H1 (cell line): Measurements from ENCODE around the gene PRKAR1B. TPM values are rescaled to one million over a fixed set of nuclear protein-coding genes. Genes with fewer than 3 reads are reported as not detected.

Experiments
- CTCF ChIA-PET: fragments of 300-600 bp; sonication (Branson Sonifier 250); formaldehyde crosslinking; loops from one replicate; lab custom pipeline; 2021; ENCODE audit not compliant: partially characterized antibody; lab: Charles Lee
- POLR2A ChIA-PET: fragments of 300-600 bp; sonication (Branson Sonifier 250); formaldehyde crosslinking; loops from one replicate; lab custom pipeline; 2021; ENCODE audit warnings: inconsistent platforms; ENCODE audit not compliant: partially characterized antibody; lab: Charles Lee
- DNase-seq, 2 experiments: peaks; one replicate each; pipeline versions ENCODE4 v3.0.0 to v3.0.0-alpha.2; 2010 to 2022; ENCODE audit warnings: low spot score in 2 of 2, low read depth in 1 of 2, mixed read lengths in 1 of 2
- FAIRE-seq: peaks from 2 replicates; lab custom pipeline; 2011; peaks lifted over from hg19 to GRCh38; lab: Jason Lieb, UNC
- H2AFZ ChIP-seq: 2 replicates; pipeline ENCODE4 v1.8.1; 2012; ENCODE audit warnings: low read length, inconsistent platforms
- H2AK5ac ChIP-seq: 2 replicates; pipeline ENCODE4 v1.6.1; 2013; ENCODE audit warnings: low read depth, low read length
- H2BK120ac ChIP-seq: replicated peaks from 2 replicates; pipeline ENCODE3; 2013; ENCODE audit warnings: low read depth, low read length, inconsistent platforms
- H2BK12ac ChIP-seq: 2 replicates; pipeline ENCODE4 v1.6.1; 2013; ENCODE audit warnings: low read depth, low read length
- H2BK15ac ChIP-seq: 2 replicates; pipeline ENCODE4 v1.6.1; 2013; ENCODE audit warnings: low read length
- H2BK20ac ChIP-seq: 2 replicates; pipeline ENCODE4 v1.6.1; 2013; ENCODE audit warnings: low read length
- H2BK5ac ChIP-seq: 2 replicates; pipeline ENCODE4 v1.6.1; 2013; ENCODE audit warnings: low read depth, low read length
- H3K14ac ChIP-seq: 2 replicates; pipeline ENCODE4 v1.6.1; 2013; ENCODE audit warnings: inconsistent platforms; ENCODE audit not compliant: insufficient read length
- H3K18ac ChIP-seq: 2 replicates; pipeline ENCODE4 v1.6.1; 2013; ENCODE audit warnings: low read length; ENCODE audit errors: extremely low read depth
- H3K23ac ChIP-seq: 2 replicates; pipeline ENCODE4 v1.6.1; 2013; ENCODE audit warnings: inconsistent platforms; ENCODE audit not compliant: insufficient read length
- H3K23me2 ChIP-seq: 2 replicates; pipeline ENCODE4 v1.6.1; 2013; ENCODE audit warnings: low read depth, low read length
- H3K27ac ChIP-seq: 2 replicates; pipeline ENCODE4 v1.6.1; 2011; ENCODE audit warnings: low read depth, low read length, inconsistent platforms
- H3K27me3 ChIP-seq, 4 experiments: replicated peaks in 1 of 4; 1 replicate in 1 of 4; 2 replicates in 3 of 4; pipeline versions ENCODE4 v1.6.1 to v1.8.1; 2011 to 2013; ENCODE audit warnings: low read length in 3 of 4, mild to moderate bottlenecking in 3 of 4, inconsistent platforms in 2 of 4, mixed read lengths in 2 of 4, moderate library complexity in 1 of 4; ENCODE audit not compliant: control insufficient read depth in 3 of 4, insufficient read depth in 3 of 4; ENCODE audit errors: extremely low read depth in 1 of 4
- H3K36me3 ChIP-seq, 4 experiments: 2 replicates each; pipeline versions ENCODE4 v1.6.1 to v1.8.1; 2011 to 2013; ENCODE audit warnings: mild to moderate bottlenecking in 4 of 4, low read length in 3 of 4, moderate library complexity in 2 of 4, control low read depth in 1 of 4, inconsistent platforms in 1 of 4; ENCODE audit not compliant: insufficient read depth in 4 of 4, control insufficient read depth in 2 of 4
- H3K4ac ChIP-seq: replicated peaks from 2 replicates; pipeline ENCODE3; 2013; ENCODE audit warnings: low read length, low read depth, mixed read lengths, inconsistent platforms; ENCODE audit not compliant: insufficient read length
- H3K4me1 ChIP-seq, 4 experiments: replicated peaks in 1 of 4; 1 replicate in 1 of 4; 2 replicates in 3 of 4; pipeline versions ENCODE4 v1.6.1 to v1.8.1; 2011 to 2013; ENCODE audit warnings: low read length in 3 of 4, inconsistent platforms in 2 of 4, mixed read lengths in 1 of 4; ENCODE audit not compliant: insufficient read depth in 4 of 4, control insufficient read depth in 3 of 4
- H3K4me2 ChIP-seq, 2 experiments: 2 replicates each; pipeline versions ENCODE4 v1.6.1 to v1.8.1; 2011 to 2013; ENCODE audit warnings: low read depth in 2 of 2, low read length in 2 of 2, control low read depth in 1 of 2, inconsistent platforms in 1 of 2, mild to moderate bottlenecking in 1 of 2; ENCODE audit not compliant: insufficient read depth in 1 of 2
- H3K4me3 ChIP-seq, 4 experiments: fragments of 200-600, 300-600 bp in 1 of 4; sonication (generic), shearing (Covaris generic), sonication (Bioruptor Twin) in 1 of 4; 2 replicates each; pipeline versions ENCODE4 v1.5.1 to v1.8.1; 2011 to 2016; ENCODE audit warnings: low read length in 4 of 4, low read depth in 3 of 4, control low read depth in 2 of 4, inconsistent platforms in 2 of 4, mild to moderate bottlenecking in 2 of 4, mixed read lengths in 1 of 4, moderate library complexity in 1 of 4; ENCODE audit not compliant: insufficient read depth in 2 of 4; ENCODE audit errors: extremely low read depth in 1 of 4
- H3K56ac ChIP-seq: replicated peaks from 2 replicates; pipeline ENCODE3; 2013; ENCODE audit warnings: low read depth, mild to moderate bottlenecking, mixed read lengths, low read length, inconsistent platforms; ENCODE audit not compliant: insufficient read length
- H3K79me1 ChIP-seq: 2 replicates; pipeline ENCODE4 v1.6.1; 2013; ENCODE audit warnings: low read depth, low read length, control low read depth
- H3K79me2 ChIP-seq, 2 experiments: 2 replicates each; pipeline versions ENCODE4 v1.6.1 to v1.8.1; 2012 to 2013; ENCODE audit warnings: low read length in 2 of 2, mild to moderate bottlenecking in 2 of 2, inconsistent platforms in 1 of 2; ENCODE audit not compliant: insufficient read depth in 2 of 2, control insufficient read depth in 1 of 2
- H3K9ac ChIP-seq, 4 experiments: replicated peaks in 1 of 4; 1 replicate in 1 of 4; 2 replicates in 3 of 4; pipeline versions ENCODE4 v1.6.1 to v1.8.1; 2011 to 2013; ENCODE audit warnings: low read depth in 3 of 4, low read length in 3 of 4, control low read depth in 2 of 4, mild to moderate bottlenecking in 2 of 4, moderate library complexity in 2 of 4, inconsistent platforms in 1 of 4; ENCODE audit errors: extremely low read depth in 1 of 4
- H3K9me3 ChIP-seq, 2 experiments: 2 replicates each; pipeline versions ENCODE4 v1.6.1 to v1.8.1; 2012 to 2013; ENCODE audit warnings: mild to moderate bottlenecking in 2 of 2, moderate library complexity in 2 of 2, control low read depth in 1 of 2, inconsistent platforms in 1 of 2, low read depth in 1 of 2, low read length in 1 of 2, mixed read lengths in 1 of 2; ENCODE audit not compliant: insufficient read depth in 2 of 2
- H4K20me1 ChIP-seq, 2 experiments: replicated peaks in 1 of 2; 2 replicates each; pipeline versions ENCODE3 to v1.8.1; 2011 to 2013; ENCODE audit warnings: inconsistent platforms in 2 of 2, low read length in 2 of 2, mild to moderate bottlenecking in 1 of 2; ENCODE audit not compliant: insufficient read depth in 2 of 2, control insufficient read depth in 1 of 2
- H4K5ac ChIP-seq: 2 replicates; pipeline ENCODE4 v1.6.1; 2013; ENCODE audit warnings: low read length, low read depth, mixed read lengths, inconsistent platforms; ENCODE audit not compliant: insufficient read length
- H4K8ac ChIP-seq: 2 replicates; pipeline ENCODE4 v1.8.0; 2013; ENCODE audit warnings: mild to moderate bottlenecking, moderate library complexity, low read length, inconsistent platforms; ENCODE audit not compliant: insufficient read depth; ENCODE audit errors: extremely low read depth
- H4K91ac ChIP-seq: replicated peaks from 2 replicates; pipeline ENCODE3; 2013; ENCODE audit warnings: low read length, mixed read lengths, inconsistent platforms; ENCODE audit not compliant: insufficient read length
- CBX5 ChIP-seq: fragments of 300-800, 300-1000 bp; sonication (generic); IDR thresholded peaks from 2 replicates; pipeline ENCODE4 v1.7.1; 2016; ENCODE audit warnings: antibody characterized with exemption, low read length, low read depth
- CHD1 ChIP-seq: IDR thresholded peaks from 2 replicates; pipeline ENCODE4 v1.6.1; 2012; ENCODE audit warnings: low read depth, low read length, improper control_type of control experiment
- EP300 ChIP-seq, 2 experiments: IDR thresholded peaks; 1 replicate in 1 of 2; 2 replicates in 1 of 2; pipeline ENCODE4 v1.6.1; 2011 to 2012; ENCODE audit warnings: low read depth in 2 of 2, low read length in 2 of 2, mild to moderate bottlenecking in 2 of 2, borderline replicate concordance in 1 of 2, inconsistent platforms in 1 of 2, moderate library complexity in 1 of 2
- JUN ChIP-seq: IDR thresholded peaks from 2 replicates; pipeline ENCODE4 v1.6.1; 2011; ENCODE audit warnings: low read depth, mild to moderate bottlenecking, improper control_type of control experiment, low read length
- KDM5A ChIP-seq: fragments of 200-600 bp; IDR thresholded peaks from 2 replicates; pipeline ENCODE4 v1.7.1; 2012; ENCODE audit warnings: mild to moderate bottlenecking, low read length, inconsistent platforms, mixed read lengths
- MAFK ChIP-seq: IDR thresholded peaks from 2 replicates; pipeline ENCODE4 v1.6.1; 2012; ENCODE audit warnings: low read depth, mild to moderate bottlenecking, improper control_type of control experiment, low read length
- NRF1 ChIP-seq: IDR thresholded peaks from 2 replicates; pipeline ENCODE4 v1.6.1; 2011; ENCODE audit warnings: mild to moderate bottlenecking, low read depth, low read length, improper control_type of control experiment
- POLR2AphosphoS5 ChIP-seq: IDR thresholded peaks from 2 replicates; pipeline ENCODE4 v1.6.1; 2011; ENCODE audit warnings: low read depth, low read length
- RFX5 ChIP-seq: IDR thresholded peaks from 2 replicates; pipeline ENCODE4 v1.6.1; 2011; ENCODE audit warnings: low read depth, low read length, improper control_type of control experiment, borderline replicate concordance
- TAF1 ChIP-seq: IDR thresholded peaks from 2 replicates; pipeline ENCODE4 v1.6.1; 2011; ENCODE audit warnings: mild to moderate bottlenecking, low read depth, low read length
- TEAD4 ChIP-seq: IDR thresholded peaks from 2 replicates; pipeline ENCODE4 v1.6.1; 2012; ENCODE audit warnings: low read depth, low read length, inconsistent platforms, mixed read lengths
- WGBS, 2 experiments: shearing (Covaris generic) in 1 of 2; methylation state at CpG; one replicate each; pipeline versions ENCODE4 v1.1.6 to v1.1.7; 2013 to 2015; ENCODE audit warnings: low lambda C conversion rate in 2 of 2, mixed read lengths in 2 of 2, inconsistent platforms in 1 of 2, low coverage in 1 of 2, missing lambda C conversion rate in 1 of 2; ENCODE audit not compliant: insufficient replicate concordance in 2 of 2, insufficient coverage in 1 of 2, insufficient read length in 1 of 2; ENCODE audit errors: extremely low coverage in 1 of 2, missing lambda C conversion rate in 1 of 2; 5-methylcytosine and 5-hydroxymethylcytosine counted together
- polyA plus RNA-seq, 7 experiments: library from polyadenylated mRNA; depleted of rRNA in 3 of 7; stranded (reverse) in 5 of 7; unstranded in 2 of 7; fragments of >200 nt in 5 of 7; fragments of 200-250 nt in 2 of 7; gene quantifications; 1 replicate in 5 of 7; 2 replicates in 1 of 7; 4 replicates in 1 of 7; pipeline versions ENCODE4 v1.2.1 to v1.2.3, GENCODE V29; 2011 to 2013; ENCODE audit warnings: missing spikeins in 2 of 7, mixed read lengths in 2 of 7
- total RNA-seq: library from RNA; stranded (reverse); fragmentation: NEBNext Ultra II Directional; extraction: Animal tissue kit (Norgen Biotek cat#: 25700); gene quantifications from 2 replicates; pipeline ENCODE4 v1.2.1, GENCODE V29; 2021

Gene PRKAR1B
- total and polyA plus RNA-seq, 2 of the 8 experiments (the other 6 are each of a cell fraction or from before 2014, with no cell fraction given) = 12.3 to 55.7 TPM

- Histone ChIP-seq H3K56ac (no peak overlapping the region), H2BK12ac (peak overlapping the region; percentile 68; the same call in 1 of the 2 replicates), H2BK20ac (peak overlapping the region; percentile 18; the same call in 1 of the 2 replicates), H3K4me3 (no peak overlapping the region), H4K20me1 (no peaks in the 10 kb centered on the region), H2BK15ac (peak overlapping the region; percentile 16; the same call in 1 of the 2 replicates), H2BK120ac (no peak overlapping the region), H3K9me3 (no peaks in the 10 kb centered on the region), H4K91ac (peak overlapping the region; percentile 91), H3K4ac (peak overlapping the region; percentile 67), H3K14ac (no peak overlapping the region), H3K23me2 (no peaks in the 10 kb centered on the region), H3K27ac (no peak overlapping the region), H3K23ac (no peak overlapping the region), H3K79me1 (no peaks in the 10 kb centered on the region), H2AK5ac (no peak overlapping the region; the same call in 1 of the 2 replicates), H3K18ac (peak overlapping the region; percentile 32; the same call in 1 of the 2 replicates), H3K36me3 (no peaks in the 10 kb centered on the region), H4K5ac (no peak overlapping the region), H3K4me2 (no peak overlapping the region), H2AFZ (no peak overlapping the region), H3K4me1 (peaks cover 0 to 15% (median 10%) of the 10 kb centered on the region in 4 experiments; a peak in 5 of 7 replicates), H3K27me3 (peaks cover 0 to 3% (median 0%) of the 10 kb centered on the region in 4 experiments; a peak in 1 of 7 replicates), H3K79me2 (no peaks in the 10 kb centered on the region), H4K8ac (no peak overlapping the region; the same call in 1 of the 2 replicates), H2BK5ac (peak overlapping the region; percentile 60; the same call in 1 of the 2 replicates), H3K9ac (no peak overlapping the region)
- POLR2A ChIA-PET = interaction anchor here (1.3 to 2.2 kb wide), 4 partner anchors 13 to 132 kb away, joined by 3 to 9 read pairs (median 4); no protein-coding TSS in a partner anchor
- FAIRE-seq (no peak), DNase-seq (no peak)
- WGBS, 2 experiments = 83% methylated on average over 23 of the region's 37 CpGs; no CpG with 5 or more reads in 1 of the 2 experiments
- CTCF ChIA-PET = interaction anchor here (0.6 to 1.3 kb wide), 3 partner anchors 25 to 219 kb away, joined by 3 to 4 read pairs (median 4); no protein-coding TSS in a partner anchor
- no peak for TF ChIP-seq MAFK
- no peak for TF ChIP-seq JUN
- TF ChIP-seq EP300 (IDR thresholded peaks at IDR 0.05; ENCODE audit: borderline replicate concordance in 1 of 2, low read depth in 2 of 2, low read length in 2 of 2) = no peak
- no peak for TF ChIP-seq RFX5
- TF ChIP-seq NRF1 = no peak
- TF ChIP-seq CHD1 = no peak
- TF ChIP-seq KDM5A = no peak
- no peak for TF ChIP-seq TEAD4
- no peak for TF ChIP-seq CBX5
- TF ChIP-seq POLR2AphosphoS5 = no peak
- no peak for TF ChIP-seq TAF1
Observed at GRCh38 chr7:538764-539685, 188.1 kb downstream of the PRKAR1B start.
